CD4-positive, alpha-beta T cell (primary cell): Measurements from ENCODE around the gene FOXO1. TPM values are rescaled to one million over a fixed set of nuclear protein-coding genes. Genes with fewer than 3 reads are reported as not detected.

Experiments used
- ATAC-seq: fragments of 200-7000 bp; cut with Tn5 transposase; one replicate; pipeline ENCODE4 v1.10.0; 2022; ENCODE audit warnings: mild to moderate bottlenecking; ENCODE audit not compliant: poor library complexity
- CTCF ChIA-PET: fragments of 350-600 bp; sonication (Branson Sonifier 250); formaldehyde crosslinking; loops from one replicate; lab custom pipeline; 2021; ENCODE audit warnings: antibody characterized with exemption, inconsistent platforms; lab: Charles Lee
- POLR2A ChIA-PET: fragments of 350-600 bp; sonication (Branson Sonifier 250); formaldehyde crosslinking; loops from one replicate; lab custom pipeline; 2021; ENCODE audit warnings: antibody characterized with exemption, inconsistent platforms; lab: Charles Lee
- DNase-seq, 14 experiments: peaks; one replicate each; pipeline ENCODE4 v3.0.0-alpha.2; 2013 to 2020; ENCODE audit warnings: mixed read lengths in 2 of 14
- H3K27ac ChIP-seq, 2 donors: one replicate each; pipeline versions ENCODE4 v1.5.1 to v1.7.0; 2013; ENCODE audit warnings: low read length in 2 of 2, low read depth in 1 of 2, mild to moderate bottlenecking in 1 of 2
- H3K27me3 ChIP-seq, 2 experiments: 1 replicate in 1 of 2; 2 replicates in 1 of 2; pipeline versions ENCODE4 v1.6.1 to v1.7.0; 2013; ENCODE audit warnings: low read length in 2 of 2, control low read depth in 1 of 2, mild to moderate bottlenecking in 1 of 2, moderate library complexity in 1 of 2; ENCODE audit not compliant: insufficient read depth in 2 of 2, control insufficient read depth in 1 of 2
- H3K36me3 ChIP-seq: one replicate; pipeline ENCODE4 v1.6.1; 2013; ENCODE audit warnings: low read length, control low read depth; ENCODE audit not compliant: insufficient read depth
- H3K4me1 ChIP-seq: one replicate; pipeline ENCODE4 v1.6.1; 2013; ENCODE audit warnings: low read length, control low read depth; ENCODE audit not compliant: insufficient read depth
- H3K4me3 ChIP-seq: one replicate; pipeline ENCODE4 v1.5.1; 2013; ENCODE audit warnings: mild to moderate bottlenecking, low read length, moderate library complexity
- H3K9me3 ChIP-seq, 2 experiments: 1 replicate in 1 of 2; 2 replicates in 1 of 2; pipeline versions ENCODE4 v1.6.1 to v1.7.0; 2013; ENCODE audit warnings: low read length in 2 of 2, mild to moderate bottlenecking in 2 of 2, control low read depth in 1 of 2, moderate library complexity in 1 of 2; ENCODE audit not compliant: control insufficient read depth in 1 of 2, insufficient read depth in 1 of 2
- H3K27ac Mint-ChIP-seq: one replicate; pipeline ENCODE4 v1.8.0; 2020; ENCODE audit warnings: mixed read lengths
- H3K27me3 Mint-ChIP-seq: one replicate; pipeline ENCODE4 v1.8.0; 2021; ENCODE audit warnings: mixed read lengths
- H3K36me3 Mint-ChIP-seq: one replicate; pipeline ENCODE4 v1.8.0; 2021; ENCODE audit warnings: low read depth, mixed read lengths
- H3K4me1 Mint-ChIP-seq: one replicate; pipeline ENCODE4 v1.8.0; 2021; ENCODE audit warnings: low read depth, mixed read lengths
- H3K4me3 Mint-ChIP-seq: one replicate; pipeline ENCODE4 v1.8.0; 2020; ENCODE audit warnings: mild to moderate bottlenecking, mixed read lengths
- H3K9me3 Mint-ChIP-seq: one replicate; pipeline ENCODE4 v1.8.0; 2020; ENCODE audit warnings: mixed read lengths
- intact Hi-C, 2 experiments: fragments of 100-400 bp; cut with DNase I in 1 of 2; cut with micrococcal nuclease in 1 of 2; formaldehyde crosslinking; loops; one replicate each; pipeline versions ENCODE4 v1.15.1 to v1.9.0; 2023 to 2025; cut with DNase I, micrococcal nuclease
- total RNA-seq, 174 experiments: library from RNA in 2 of 174; stranded (reverse) in 2 of 174; gene quantifications; one replicate each; pipeline ENCODE4 v1.2.3 and lab custom pipeline; 2021 to 2026
- TF ChIP-seq, protein P1 (sequence below): fragments of 200-600 bp; IDR thresholded peaks from one replicate; pipeline ENCODE4 v1.8.0; 2022; ENCODE audit warnings: antibody characterized with exemption, mild to moderate bottlenecking

Gene FOXO1
- total RNA-seq, 2 experiments from 2014 or later, result 93.1 to 101 TPM

DNA sequence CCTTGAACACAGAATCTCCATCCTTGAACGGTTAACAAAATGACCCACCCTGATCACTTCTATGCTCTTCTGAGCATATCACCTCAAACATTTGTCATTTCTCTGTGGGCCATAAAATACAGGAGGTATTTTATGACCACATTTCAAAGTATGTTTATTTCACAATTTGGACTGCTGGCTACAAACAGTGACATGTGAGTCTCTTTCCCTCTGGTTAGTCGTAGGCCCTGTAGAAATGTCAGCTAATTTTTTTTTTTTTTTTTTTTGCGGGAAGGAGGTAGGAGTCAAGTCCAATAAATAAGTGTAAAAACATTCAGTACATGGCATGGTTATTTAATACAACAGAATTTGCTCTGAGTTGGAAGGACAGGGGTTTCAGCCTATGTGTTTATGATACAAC lies 70.7 kb downstream of the FOXO1 start:
- no peak for ATAC-seq
- Mint-ChIP-seq H3K4me1 (peaks cover 98% of the 10 kb centered on the region), H3K9me3 (no peaks in the 10 kb centered on the region), H3K27ac (peak overlapping the region; percentile 72), H3K4me3 (no peak overlapping the region), H3K36me3 (no peaks in the 10 kb centered on the region), H3K27me3 (no peaks in the 10 kb centered on the region)
- intact Hi-C loops, result no loop called here
- no peak for DNase-seq
- peaks cover 72% of the 10 kb centered on the region for H3K4me1 ChIP-seq
- no peak overlapping the region for H3K27ac ChIP-seq
- ChIA-PET POLR2A (interaction anchor here (0.6 kb wide), 1 partner anchor 758 kb away, joined by 3 read pairs; no protein-coding TSS in a partner anchor), CTCF (interaction anchor here (0.6 to 1.4 kb wide), 3 partner anchors 9 to 465 kb away, joined by 3 read pairs; no protein-coding TSS in a partner anchor)
- no peak overlapping the region for H3K4me3 ChIP-seq
- H3K27me3 ChIP-seq, result no peaks in the 10 kb centered on the region
- TF ChIP-seq, protein P1, sequence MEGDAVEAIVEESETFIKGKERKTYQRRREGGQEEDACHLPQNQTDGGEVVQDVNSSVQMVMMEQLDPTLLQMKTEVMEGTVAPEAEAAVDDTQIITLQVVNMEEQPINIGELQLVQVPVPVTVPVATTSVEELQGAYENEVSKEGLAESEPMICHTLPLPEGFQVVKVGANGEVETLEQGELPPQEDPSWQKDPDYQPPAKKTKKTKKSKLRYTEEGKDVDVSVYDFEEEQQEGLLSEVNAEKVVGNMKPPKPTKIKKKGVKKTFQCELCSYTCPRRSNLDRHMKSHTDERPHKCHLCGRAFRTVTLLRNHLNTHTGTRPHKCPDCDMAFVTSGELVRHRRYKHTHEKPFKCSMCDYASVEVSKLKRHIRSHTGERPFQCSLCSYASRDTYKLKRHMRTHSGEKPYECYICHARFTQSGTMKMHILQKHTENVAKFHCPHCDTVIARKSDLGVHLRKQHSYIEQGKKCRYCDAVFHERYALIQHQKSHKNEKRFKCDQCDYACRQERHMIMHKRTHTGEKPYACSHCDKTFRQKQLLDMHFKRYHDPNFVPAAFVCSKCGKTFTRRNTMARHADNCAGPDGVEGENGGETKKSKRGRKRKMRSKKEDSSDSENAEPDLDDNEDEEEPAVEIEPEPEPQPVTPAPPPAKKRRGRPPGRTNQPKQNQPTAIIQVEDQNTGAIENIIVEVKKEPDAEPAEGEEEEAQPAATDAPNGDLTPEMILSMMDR, result no peak
- no peaks in the 10 kb centered on the region for H3K9me3 ChIP-seq
- H3K36me3 ChIP-seq, result peaks cover 2% of the 10 kb centered on the region

DNA sequence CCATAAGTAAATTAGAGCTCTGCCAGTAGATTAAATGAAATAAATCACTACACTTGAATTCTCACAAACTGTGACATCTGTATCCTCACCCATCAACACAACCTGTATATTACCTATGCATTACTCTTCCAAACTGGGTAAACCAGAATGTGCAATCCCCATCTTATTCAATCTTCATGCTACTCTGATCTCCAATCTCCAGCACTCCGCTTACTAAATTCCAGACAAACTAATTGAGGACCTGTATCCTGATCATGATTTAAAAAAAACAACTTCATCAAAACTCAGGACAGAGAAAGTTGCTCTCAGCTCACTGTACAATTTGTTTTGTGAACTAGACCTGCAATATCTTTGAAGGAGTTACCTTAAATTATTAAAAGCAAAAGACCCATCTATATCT lies 74.4 kb downstream of the FOXO1 start:
- no peaks in the 10 kb centered on the region for H3K27me3 Mint-ChIP-seq
- POLR2A ChIA-PET, result interaction anchor here (1.0 kb wide), 1 partner anchor 32 kb away, joined by 3 read pairs; no protein-coding TSS in a partner anchor
- Histone ChIP-seq H3K27me3 (no peaks in the 10 kb centered on the region), H3K36me3 (no peaks in the 10 kb centered on the region), H3K4me3 (no peak overlapping the region), H3K4me1 (peaks cover 69% of the 10 kb centered on the region), H3K27ac (peak overlapping the region in 1 of 2 donors; percentile 16), H3K9me3 (no peaks in the 10 kb centered on the region)
- H3K36me3 Mint-ChIP-seq, result peaks cover 4% of the 10 kb centered on the region
- H3K27ac Mint-ChIP-seq, result peak overlapping the region; percentile 60
- peaks cover 98% of the 10 kb centered on the region for H3K4me1 Mint-ChIP-seq
- CTCF ChIA-PET, result interaction anchor here (0.9 to 1.3 kb wide), 2 partner anchors 14 to 30 kb away, joined by 3 to 5 read pairs; no protein-coding TSS in a partner anchor
- intact Hi-C loops, result no loop called here
- ATAC-seq (no peak), DNase-seq (no peak)
- TF ChIP-seq, protein P1, result no peak
- no peaks in the 10 kb centered on the region for H3K9me3 Mint-ChIP-seq
- H3K4me3 Mint-ChIP-seq, result peak overlapping the region; percentile 26

DNA sequence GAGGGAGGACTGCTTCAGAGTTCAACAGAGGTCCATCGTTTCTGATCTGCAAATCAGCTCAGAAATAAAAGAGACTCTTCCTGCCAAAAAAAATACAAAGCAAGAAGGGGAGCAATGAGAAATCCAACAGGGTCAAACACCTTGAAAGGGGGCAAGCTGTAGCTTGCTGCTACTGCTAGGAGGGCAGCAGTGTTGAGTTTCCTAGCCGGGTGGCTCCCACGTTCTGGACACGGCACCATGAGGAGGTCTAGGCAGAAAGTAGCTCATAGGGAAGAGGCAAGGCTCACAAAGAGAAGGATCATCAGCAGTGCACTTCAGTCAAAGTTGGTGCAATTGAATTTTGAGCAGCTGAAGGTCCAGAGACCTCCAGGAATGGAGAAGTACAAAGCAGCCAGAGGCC lies 75.3 kb downstream of the FOXO1 start:
- H3K27ac ChIP-seq, result no peak overlapping the region
- peak overlapping the region; percentile 60 for H3K27ac Mint-ChIP-seq
- POLR2A ChIA-PET, result interaction anchor here (0.7 to 2.2 kb wide), 3 partner anchors 9 to 105 kb away, joined by 3 to 7 read pairs (median 4); no protein-coding TSS in a partner anchor

More for the DNA sequence above, 75.3 kb downstream of the FOXO1 start:
- no peaks in the 10 kb centered on the region for H3K9me3 Mint-ChIP-seq
- no peaks in the 10 kb centered on the region for H3K9me3 ChIP-seq
- CTCF ChIA-PET, result interaction anchor here (1.0 kb wide), 1 partner anchor 10 kb away, joined by 3 read pairs; no protein-coding TSS in a partner anchor
- intact Hi-C loops, result no loop called here
- peaks cover 12% of the 10 kb centered on the region for H3K36me3 Mint-ChIP-seq
- peaks cover 98% of the 10 kb centered on the region for H3K4me1 Mint-ChIP-seq
- no peaks in the 10 kb centered on the region for H3K27me3 Mint-ChIP-seq
- no peak overlapping the region for H3K4me3 ChIP-seq
- no peak for ATAC-seq
- TF ChIP-seq, protein P1, result no peak
- H3K4me1 ChIP-seq, result peaks cover 69% of the 10 kb centered on the region
- H3K27me3 ChIP-seq, result no peaks in the 10 kb centered on the region
- no peaks in the 10 kb centered on the region for H3K36me3 ChIP-seq
- no peak for DNase-seq
- H3K4me3 Mint-ChIP-seq, result peak overlapping the region; percentile 64
